Neural cell (in vitro differentiated cells): Measurements from ENCODE around the gene ATP11A. TPM values are rescaled to one million over a fixed set of nuclear protein-coding genes. Genes with fewer than 3 reads are reported as not detected.

ENCODE experiments used
- H2AFZ ChIP-seq: fragments of 200-600, 300-800 bp; sonication (generic), shearing (Covaris generic); 2 replicates; pipeline ENCODE4 v1.6.0; 2014; ENCODE audit warnings: low read depth, mild to moderate bottlenecking, antibody characterized with exemption, low read length, moderate library complexity
- H3F3A ChIP-seq: fragments of 200-600 bp; shearing (Covaris generic); 2 replicates; pipeline ENCODE4 v1.6.1; 2016; ENCODE audit warnings: mild to moderate bottlenecking, moderate library complexity, mixed read lengths, antibody characterized with exemption, low read length; ENCODE audit not compliant: insufficient read depth, poor library complexity, severe bottlenecking
- H3K27ac ChIP-seq: fragments of 200-600, 300-800 bp; sonication (generic), shearing (Covaris generic); 2 replicates; pipeline ENCODE4 v1.5.1; 2014; ENCODE audit warnings: mild to moderate bottlenecking, low read length, moderate library complexity
- H3K27me3 ChIP-seq: fragments of 300-800, 200-600 bp; sonication (generic), shearing (Covaris generic); 2 replicates; pipeline ENCODE4 v1.6.0; 2014; ENCODE audit warnings: mild to moderate bottlenecking, low read depth, low read length, moderate library complexity; ENCODE audit not compliant: insufficient read depth
- H3K36me3 ChIP-seq: fragments of 300-800, 200-600 bp; sonication (generic), shearing (Covaris generic); 2 replicates; pipeline ENCODE4 v1.5.1; 2014; ENCODE audit warnings: mild to moderate bottlenecking, antibody characterized with exemption, low read length, moderate library complexity; ENCODE audit not compliant: insufficient read depth
- H3K4me2 ChIP-seq: fragments of 300-800, 200-600 bp; sonication (generic), shearing (Covaris generic); 2 replicates; pipeline ENCODE4 v1.6.0; 2014; ENCODE audit warnings: mild to moderate bottlenecking, low read length
- H3K4me3 ChIP-seq: fragments of 300-800, 200-600 bp; sonication (generic), shearing (Covaris generic); 2 replicates; pipeline ENCODE4 v1.5.1; 2014; ENCODE audit warnings: mild to moderate bottlenecking, low read length, moderate library complexity
- H3K79me2 ChIP-seq: fragments of 200-600 bp; shearing (Covaris generic); replicated peaks from 2 replicates; pipeline ENCODE4 v1.6.0; 2014; ENCODE audit warnings: mild to moderate bottlenecking, low read length, moderate library complexity; ENCODE audit not compliant: insufficient read depth
- H3K9ac ChIP-seq: fragments of 300-800, 200-600 bp; sonication (generic), shearing (Covaris generic); 2 replicates; pipeline ENCODE4 v1.6.1; 2016; ENCODE audit warnings: mild to moderate bottlenecking, low read length, mixed read lengths
- H3K9me2 ChIP-seq: fragments of 200-600 bp; shearing (Covaris generic); 2 replicates; pipeline ENCODE4 v1.6.1; 2016; ENCODE audit warnings: mild to moderate bottlenecking, low read length, mixed read lengths; ENCODE audit not compliant: insufficient read depth
- H3K9me3 ChIP-seq: fragments of 200-600, 300-800 bp; sonication (generic), shearing (Covaris generic); 2 replicates; pipeline ENCODE4 v1.6.1; 2016; ENCODE audit warnings: mild to moderate bottlenecking, mixed run types, low read length, moderate library complexity, mixed read lengths
- H4K20me1 ChIP-seq: fragments of 200-600 bp; shearing (Covaris generic); 2 replicates; pipeline ENCODE4 v1.6.1; 2016; ENCODE audit warnings: mild to moderate bottlenecking, mixed run types; ENCODE audit not compliant: insufficient read depth
- CTCF ChIP-seq: fragments of 450-650 bp; IDR thresholded peaks from 2 replicates; pipeline ENCODE4 v1.5.1; 2014; ENCODE audit warnings: antibody characterized with exemption, mild to moderate bottlenecking, moderate library complexity; ENCODE audit not compliant: poor library complexity, severe bottlenecking
- EP300 ChIP-seq: fragments of 450-650 bp; conservative IDR thresholded peaks from 2 replicates; pipeline ENCODE4 v1.6.1; 2014; ENCODE audit warnings: antibody characterized with exemption, mild to moderate bottlenecking, moderate library complexity; ENCODE audit not compliant: poor library complexity, severe bottlenecking
- EZH2 ChIP-seq: fragments of 200-600, 300-800 bp; shearing (Covaris generic), sonication (generic); IDR thresholded peaks from 2 replicates; pipeline ENCODE4 v1.6.1; 2014; ENCODE audit warnings: antibody characterized with exemption, low read length, borderline replicate concordance, mild to moderate bottlenecking; ENCODE audit not compliant: insufficient read depth, poor library complexity, severe bottlenecking
- MXI1 ChIP-seq: fragments of 450-650 bp; conservative IDR thresholded peaks from 2 replicates; pipeline ENCODE4 v1.6.1; 2014; ENCODE audit warnings: antibody characterized with exemption, mild to moderate bottlenecking; ENCODE audit not compliant: poor library complexity, severe bottlenecking
- POLR2AphosphoS5 ChIP-seq: IDR thresholded peaks from 2 replicates; pipeline ENCODE4 v1.6.1; 2012
- RAD21 ChIP-seq: fragments of 450-650 bp; conservative IDR thresholded peaks from 2 replicates; pipeline ENCODE4 v1.6.1; 2014; ENCODE audit warnings: antibody characterized with exemption, mild to moderate bottlenecking, moderate library complexity
- REST ChIP-seq: IDR thresholded peaks from 2 replicates; pipeline ENCODE4 v1.6.1; 2012; ENCODE audit warnings: borderline replicate concordance
- SMC3 ChIP-seq: fragments of 450-650 bp; conservative IDR thresholded peaks from 2 replicates; pipeline ENCODE4 v1.6.1; 2014; ENCODE audit warnings: antibody characterized with exemption, mild to moderate bottlenecking, moderate library complexity; ENCODE audit not compliant: poor library complexity
- TAF1 ChIP-seq: IDR thresholded peaks from 2 replicates; pipeline ENCODE4 v1.6.1; 2012; ENCODE audit warnings: low read depth
- polyA plus RNA-seq: library from polyadenylated mRNA; depleted of rRNA; stranded (reverse); fragments of >200 nt; gene quantifications from 2 replicates; pipeline ENCODE4 v1.2.3, GENCODE V29; 2014

Gene ATP11A
- polyA plus RNA-seq, 1 donor from 2014 or later = 3.0 TPM

- Histone ChIP-seq H3F3A (no peaks in the 10 kb centered on the region), H3K9ac (no peak overlapping the region), H2AFZ (no peak overlapping the region), H3K4me2 (no peak overlapping the region), H3K9me3 (no peaks in the 10 kb centered on the region), H3K27ac (no peak overlapping the region), H3K4me3 (no peak overlapping the region), H4K20me1 (no peaks in the 10 kb centered on the region), H3K79me2 (no peaks in the 10 kb centered on the region), H3K9me2 (no peaks in the 10 kb centered on the region), H3K36me3 (no peaks in the 10 kb centered on the region), H3K27me3 (no peaks in the 10 kb centered on the region)
- no peak for TF ChIP-seq TAF1
Measured at GRCh38 chr13:112875627-112876026, 185.8 kb downstream of the ATP11A start.

GRCh38 chr13:112876305-112877000 lies 186.6 kb downstream of the ATP11A start:
- no peak for TF ChIP-seq MXI1
- no peak for TF ChIP-seq POLR2AphosphoS5
- TF ChIP-seq SMC3 = no peak
- no peak for TF ChIP-seq EZH2
- TF ChIP-seq TAF1 = no peak
- no peak for TF ChIP-seq REST
- TF ChIP-seq CTCF = no peak
- TF ChIP-seq RAD21 = no peak
- TF ChIP-seq EP300 = no peak
- Histone ChIP-seq H3K9me3 (no peaks in the 10 kb centered on the region), H4K20me1 (no peaks in the 10 kb centered on the region), H3K79me2 (no peaks in the 10 kb centered on the region), H3K9ac (no peak overlapping the region), H3K36me3 (no peaks in the 10 kb centered on the region), H3K4me3 (no peak overlapping the region), H3K27ac (no peak overlapping the region), H3K27me3 (no peaks in the 10 kb centered on the region), H3F3A (no peaks in the 10 kb centered on the region), H3K9me2 (no peaks in the 10 kb centered on the region), H3K4me2 (no peak overlapping the region), H2AFZ (no peak overlapping the region)

- Histone ChIP-seq H3K4me2 (no peak overlapping the region), H3K79me2 (no peaks in the 10 kb centered on the region), H3K36me3 (no peaks in the 10 kb centered on the region), H4K20me1 (no peaks in the 10 kb centered on the region), H3K9me2 (no peaks in the 10 kb centered on the region), H3K27me3 (no peaks in the 10 kb centered on the region), H2AFZ (no peak overlapping the region), H3K4me3 (no peak overlapping the region), H3K27ac (no peak overlapping the region), H3K9ac (no peak overlapping the region), H3K9me3 (no peaks in the 10 kb centered on the region), H3F3A (no peaks in the 10 kb centered on the region)
- TF ChIP-seq RAD21 = no peak
- TF ChIP-seq POLR2AphosphoS5 = no peak
- TF ChIP-seq EZH2 = no peak
- no peak for TF ChIP-seq SMC3
- TF ChIP-seq MXI1 = no peak
- no peak for TF ChIP-seq CTCF
- no peak for TF ChIP-seq REST
- TF ChIP-seq TAF1 = no peak
- TF ChIP-seq EP300 = no peak
Measured at GRCh38 chr13:112877066-112877465, 187.2 kb downstream of the ATP11A start.
